Endothelial cell (in vitro differentiated cells): Measurements from ENCODE around the gene POLR3K. TPM values are rescaled to one million over a fixed set of nuclear protein-coding genes. Genes with fewer than 3 reads are reported as not detected.

Experiments used
- DNase-seq: peaks from one replicate; pipeline ENCODE4 v3.0.0; 2021; ENCODE audit warnings: low spot score
- H3K27ac Mint-ChIP-seq: one replicate; pipeline ENCODE4 v1.8.0; 2021; ENCODE audit warnings: mixed read lengths, inconsistent platforms; ENCODE audit not compliant: unreplicated experiment
- H3K27me3 Mint-ChIP-seq: one replicate; pipeline ENCODE4 v1.8.0; 2021; ENCODE audit warnings: mild to moderate bottlenecking, moderate library complexity, mixed read lengths, inconsistent platforms; ENCODE audit not compliant: unreplicated experiment
- H3K36me3 Mint-ChIP-seq: one replicate; pipeline ENCODE4 v1.8.0; 2021; ENCODE audit warnings: mild to moderate bottlenecking, low read depth, mixed read lengths, inconsistent platforms; ENCODE audit not compliant: unreplicated experiment
- H3K4me1 Mint-ChIP-seq: one replicate; pipeline ENCODE4 v1.8.0; 2021; ENCODE audit warnings: mild to moderate bottlenecking, mixed read lengths, inconsistent platforms; ENCODE audit not compliant: unreplicated experiment
- H3K4me3 Mint-ChIP-seq: one replicate; pipeline ENCODE4 v1.8.0; 2021; ENCODE audit warnings: mild to moderate bottlenecking, mixed read lengths, inconsistent platforms; ENCODE audit not compliant: unreplicated experiment
- H3K9me3 Mint-ChIP-seq: one replicate; pipeline ENCODE4 v1.8.0; 2021; ENCODE audit warnings: mixed read lengths, inconsistent platforms; ENCODE audit not compliant: unreplicated experiment
- CTCF ChIP-seq: fragments of 200-600 bp; sonication (generic); IDR thresholded peaks from one replicate; pipeline ENCODE4 v1.5.0; 2021; ENCODE audit warnings: antibody characterized with exemption; ENCODE audit not compliant: unreplicated experiment
- total RNA-seq: library from RNA; stranded (reverse); fragmentation: NEBNext Ultra II Directional; extraction: Animal tissue kit (Norgen Biotek cat#: 25700); gene quantifications from one replicate; pipeline ENCODE4 v1.2.1, GENCODE V29; 2021; ENCODE audit not compliant: unreplicated experiment

The POLR3K gene
- total RNA-seq, 1 donor from 2014 or later: 11.9 TPM

- Mint-ChIP-seq H3K4me1 (no peaks in the 10 kb centered on the region), H3K27me3 (peaks cover 6% of the 10 kb centered on the region), H3K27ac (no peak overlapping the region), H3K4me3 (no peak overlapping the region), H3K36me3 (peaks cover 26% of the 10 kb centered on the region), H3K9me3 (no peaks in the 10 kb centered on the region)
- no peak for DNase-seq
- TF ChIP-seq CTCF: no peak
Measured at GRCh38 chr16:63998-64913, 10.8 kb upstream of the POLR3K start.

- Mint-ChIP-seq H3K4me1 (no peaks in the 10 kb centered on the region), H3K27ac (no peak overlapping the region), H3K36me3 (peaks cover 32% of the 10 kb centered on the region), H3K9me3 (no peaks in the 10 kb centered on the region), H3K27me3 (peaks cover 6% of the 10 kb centered on the region), H3K4me3 (no peak overlapping the region)
- no peak for TF ChIP-seq CTCF
- no peak for DNase-seq
Measured at GRCh38 chr16:63466-63865, 10.1 kb upstream of the POLR3K start.

GRCh38 chr16:62968-63391, 9.6 kb upstream of the POLR3K start:
- TF ChIP-seq CTCF: no peak
- peaks cover 10% of the 10 kb centered on the region for H3K27me3 Mint-ChIP-seq
- no peaks in the 10 kb centered on the region for H3K9me3 Mint-ChIP-seq
- no peak overlapping the region for H3K4me3 Mint-ChIP-seq
- H3K4me1 Mint-ChIP-seq: no peaks in the 10 kb centered on the region
- no peak for DNase-seq
- H3K36me3 Mint-ChIP-seq: peaks cover 36% of the 10 kb centered on the region
- no peak overlapping the region for H3K27ac Mint-ChIP-seq

GRCh38 chr16:62283-62967, 9.0 kb upstream of the POLR3K start:
- Mint-ChIP-seq H3K27me3 (peaks cover 12% of the 10 kb centered on the region), H3K36me3 (peaks cover 39% of the 10 kb centered on the region), H3K4me3 (no peak overlapping the region), H3K9me3 (no peaks in the 10 kb centered on the region), H3K4me1 (no peaks in the 10 kb centered on the region), H3K27ac (no peak overlapping the region)
- no peak for TF ChIP-seq CTCF
- no peak for DNase-seq

- no peak for TF ChIP-seq CTCF
- peaks cover 39% of the 10 kb centered on the region for H3K36me3 Mint-ChIP-seq
- peaks cover 16% of the 10 kb centered on the region for H3K27me3 Mint-ChIP-seq
- H3K4me1 Mint-ChIP-seq: no peaks in the 10 kb centered on the region
- no peaks in the 10 kb centered on the region for H3K9me3 Mint-ChIP-seq
- no peak overlapping the region for H3K4me3 Mint-ChIP-seq
- no peak overlapping the region for H3K27ac Mint-ChIP-seq
- no peak for DNase-seq
Measured at GRCh38 chr16:61879-62281, 8.5 kb upstream of the POLR3K start.
